ENCODE results near the gene CRTAC1.
A peak's percentile ranks its signal among the peaks of the same experiment; 100 is the strongest.

The CRTAC1 gene

GRCh38 chr10:98041352-98042043, 11.1 kb upstream of the CRTAC1 start:
- peak; percentile 73 for DNase-seq (ENCODE audit: low read depth)
- peak; percentile 89 for TF ChIP-seq CTCF (conservative IDR thresholded peaks at IDR 0.05; ENCODE audit: low read depth, low read length)

GRCh38 chr10:98039690-98040381, 9.4 kb upstream of the CRTAC1 start:
- DNase-seq (ENCODE audit: low read depth) = no peak
- H3K4me3 ChIP-seq (ENCODE audit: low read depth, low read length) = no peak overlapping the region
- no peak for TF ChIP-seq CTCF (conservative IDR thresholded peaks at IDR 0.05; ENCODE audit: low read depth, low read length)

More at GRCh38 chr10:98041352-98042043, 11.1 kb upstream of the CRTAC1 start:
- no peak overlapping the region for H3K4me3 ChIP-seq (ENCODE audit: low read depth, low read length)

DNA sequence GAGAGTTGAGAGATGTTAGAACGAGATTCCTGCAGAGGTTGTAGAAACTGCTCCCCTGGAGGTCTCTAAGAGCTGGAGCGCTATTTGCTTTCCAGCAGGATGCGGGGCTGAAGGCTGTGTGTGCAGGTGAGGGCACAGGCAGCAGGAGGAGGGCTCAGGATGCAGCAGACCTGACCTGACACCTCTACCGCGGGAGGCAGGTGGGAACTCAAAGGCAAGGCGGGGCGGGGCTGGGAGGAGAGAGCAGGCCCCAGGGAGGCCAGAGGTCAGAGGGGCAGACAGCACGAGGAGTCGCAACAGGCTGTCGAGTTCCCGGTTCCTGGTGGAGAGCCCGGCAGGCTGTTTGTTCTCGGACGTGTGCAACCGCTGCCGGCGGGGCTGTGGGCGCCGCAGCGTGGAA, 7.9 kb upstream of the CRTAC1 start:
- H3K4me3 ChIP-seq (ENCODE audit: low read depth, low read length) = no peak overlapping the region
- TF ChIP-seq CTCF (conservative IDR thresholded peaks at IDR 0.05; ENCODE audit: low read depth, low read length) = no peak
- no peak for DNase-seq (ENCODE audit: low read depth)

DNA sequence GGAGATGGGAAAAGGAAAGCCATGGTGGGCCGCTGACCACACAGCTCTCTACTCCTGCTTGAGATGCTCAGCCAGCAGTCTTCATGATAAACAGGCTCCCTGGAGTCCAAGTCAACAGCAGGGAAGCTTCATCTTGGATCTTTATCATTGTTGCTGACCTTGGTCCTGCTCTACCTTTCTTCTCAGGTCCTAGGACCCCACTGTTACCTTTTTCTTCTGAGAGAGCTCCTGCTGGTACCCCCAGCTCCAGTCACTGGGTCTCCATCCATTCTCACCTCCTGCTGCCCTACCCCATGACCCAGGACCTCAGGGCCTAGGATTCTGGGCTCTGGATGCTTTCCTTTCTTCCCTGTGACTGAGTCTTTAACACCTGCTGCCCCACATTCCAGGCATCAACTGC, 5.2 kb upstream of the CRTAC1 start:
- no peak for DNase-seq (ENCODE audit: low read depth)
- no peak overlapping the region for H3K4me3 ChIP-seq (ENCODE audit: low read depth, low read length)
- TF ChIP-seq CTCF (conservative IDR thresholded peaks at IDR 0.05; ENCODE audit: low read depth, low read length) = no peak

DNA sequence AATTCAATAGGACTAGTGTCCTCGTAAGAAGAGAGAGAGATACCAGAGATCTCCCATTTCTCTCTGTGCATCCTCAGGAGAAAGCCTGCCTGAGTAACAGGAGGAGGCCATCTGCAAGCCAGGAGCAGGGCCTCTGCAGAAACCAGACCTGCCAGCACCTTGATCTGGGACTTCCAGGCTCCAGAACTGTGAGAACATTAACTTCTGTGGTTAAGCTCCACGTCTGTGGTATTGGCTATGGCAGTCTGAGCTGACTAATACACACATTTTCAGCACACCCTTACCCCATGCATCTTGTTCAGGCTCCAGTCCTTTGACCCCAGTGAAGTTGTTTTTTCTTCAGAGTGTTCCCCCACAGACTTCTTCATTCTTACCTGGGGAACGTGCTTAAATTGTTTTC, 3.1 kb upstream of the CRTAC1 start:
- no peak overlapping the region for H3K4me3 ChIP-seq (ENCODE audit: low read depth, low read length)
- no peak for TF ChIP-seq CTCF (conservative IDR thresholded peaks at IDR 0.05; ENCODE audit: low read depth, low read length)
- no peak for DNase-seq (ENCODE audit: low read depth)

DNA sequence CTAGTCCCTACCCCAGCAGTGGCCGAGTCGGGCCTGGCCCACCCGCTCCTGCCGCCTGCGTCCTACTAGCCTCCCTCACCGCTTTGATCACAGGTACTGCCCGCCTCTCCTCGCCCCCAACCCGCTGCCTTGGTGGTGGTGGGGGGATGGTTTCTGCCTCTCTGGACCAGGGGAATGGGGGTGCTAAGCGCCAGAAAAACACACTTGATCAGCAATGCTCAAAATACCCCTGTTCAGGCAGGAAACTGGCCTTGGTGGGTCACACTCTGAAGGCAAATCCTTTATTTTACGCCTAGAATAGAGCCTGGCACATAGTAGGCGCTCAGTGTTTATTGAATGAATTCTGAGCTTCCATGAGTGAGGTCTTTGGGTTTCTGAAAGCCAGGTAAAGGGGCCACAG, 1.0 kb upstream of the CRTAC1 start:
- H3K4me3 ChIP-seq (ENCODE audit: low read depth, low read length) = no peak overlapping the region
- no peak for DNase-seq (ENCODE audit: low read depth)
- TF ChIP-seq CTCF (conservative IDR thresholded peaks at IDR 0.05; ENCODE audit: low read depth, low read length) = no peak

- no peak overlapping the region for H3K4me3 ChIP-seq (ENCODE audit: low read depth, low read length)
These were observed 590 bp upstream of the CRTAC1 start for GRCh38 chr10:98030991-98031431.

More at GRCh38 chr10:98030991-98031431, 590 bp upstream of the CRTAC1 start:
- no peak for DNase-seq (ENCODE audit: low read depth)
- no peak for TF ChIP-seq CTCF (conservative IDR thresholded peaks at IDR 0.05; ENCODE audit: low read depth, low read length)
